HL-60 (cell line): ENCODE measurements around the gene ST7.
A peak's percentile ranks its signal among the peaks of the same experiment; 100 is the strongest.

Source experiments
- DNase-seq, 2 experiments: peaks; one replicate each; pipeline ENCODE4 v3.0.0-alpha.2; 2010 to 2020; ENCODE audit warnings: low read depth in 1 of 2, low spot score in 1 of 2
- H3K27ac ChIP-seq: fragments of 250-450 bp; sonication (Bioruptor Pico); replicated peaks from 2 replicates; pipeline ENCODE4 v1.5.1; 2020; ENCODE audit warnings: mild to moderate bottlenecking, moderate library complexity
- H3K27me3 ChIP-seq: fragments of 250-450 bp; sonication (Bioruptor Pico); 2 replicates; pipeline ENCODE4 v1.5.1; 2021; ENCODE audit warnings: mild to moderate bottlenecking, moderate library complexity; ENCODE audit not compliant: insufficient read depth, poor library complexity, severe bottlenecking
- H3K4me3 ChIP-seq: replicated peaks from 2 replicates; pipeline ENCODE4 v1.5.1; 2011; ENCODE audit warnings: mild to moderate bottlenecking, control low read depth, low read length; ENCODE audit not compliant: insufficient read depth
- CTCF ChIP-seq: IDR thresholded peaks from one replicate; pipeline ENCODE4 v1.5.1; 2011; ENCODE audit warnings: low read length, control low read depth, inconsistent platforms; ENCODE audit not compliant: insufficient read depth
- GABPA ChIP-seq: IDR thresholded peaks from 2 replicates; pipeline ENCODE4 v1.6.1; 2012; ENCODE audit warnings: low read depth
- POLR2AphosphoS5 ChIP-seq: IDR thresholded peaks from 2 replicates; pipeline ENCODE4 v1.6.1; 2012; ENCODE audit warnings: low read depth
- REST ChIP-seq: IDR thresholded peaks from 2 replicates; pipeline ENCODE4 v1.6.1; 2012; ENCODE audit warnings: low read depth; ENCODE audit not compliant: insufficient replicate concordance
- SPI1 ChIP-seq: IDR thresholded peaks from 2 replicates; pipeline ENCODE4 v1.6.1; 2012; ENCODE audit warnings: low read depth, mild to moderate bottlenecking, borderline replicate concordance

Gene ST7

GRCh38 chr7:117014099-117014656 lies 60.9 kb downstream of the ST7 start:
- Histone ChIP-seq H3K27me3 (no peaks in the 10 kb centered on the region), H3K27ac (peak overlapping the region; percentile 61), H3K4me3 (no peak overlapping the region)
- TF ChIP-seq GABPA (no peak), REST (no peak), POLR2AphosphoS5 (no peak), SPI1 (no peak), CTCF (no peak)
- no peak for DNase-seq

DNA sequence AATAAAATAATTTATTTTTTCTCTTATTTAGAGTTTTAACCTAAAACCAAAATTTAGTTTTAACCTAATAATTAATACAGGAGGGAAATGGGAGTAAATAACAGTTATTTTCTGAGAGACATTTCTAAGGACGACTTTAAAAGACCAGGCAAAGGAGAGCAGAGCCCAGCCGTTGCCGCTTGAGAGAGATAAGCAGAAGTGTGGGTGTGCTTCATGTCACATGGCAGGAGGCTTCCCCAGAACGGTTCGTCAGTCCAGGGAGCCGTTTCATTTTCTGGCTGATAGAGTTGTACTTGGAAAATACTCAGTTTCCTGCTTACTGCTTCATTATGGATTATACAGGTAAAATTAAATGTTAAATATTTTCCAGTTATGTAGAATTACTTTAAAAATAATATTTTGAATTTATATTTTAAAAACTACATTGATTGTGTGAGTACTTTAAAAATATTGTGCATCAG lies 61.4 kb downstream of the ST7 start:
- Histone ChIP-seq H3K27ac (peak overlapping the region; percentile 61), H3K4me3 (no peak overlapping the region), H3K27me3 (no peaks in the 10 kb centered on the region)
- TF ChIP-seq CTCF (no peak), POLR2AphosphoS5 (0 out of 2 replicates have a peak, but pooled peaks have one; percentile 48), SPI1 (peak; percentile 77; the same call in 1 of the 2 replicates), GABPA (no peak)
- peak in 1 of 2 experiments; percentile 69 for DNase-seq

GRCh38 chr7:117015258-117016184 lies 62.2 kb downstream of the ST7 start:
- Histone ChIP-seq H3K4me3 (no peak overlapping the region), H3K27me3 (no peaks in the 10 kb centered on the region), H3K27ac (peak overlapping the region; percentile 61)
- no peak for TF ChIP-seq SPI1
- no peak for TF ChIP-seq GABPA
- no peak for DNase-seq

GRCh38 chr7:117017017-117017451 lies 63.7 kb downstream of the ST7 start:
- Histone ChIP-seq H3K27ac (no peak overlapping the region), H3K4me3 (no peak overlapping the region), H3K27me3 (no peaks in the 10 kb centered on the region)
- no peak for DNase-seq
- TF ChIP-seq GABPA, result no peak
- no peak for TF ChIP-seq CTCF
- no peak for TF ChIP-seq POLR2AphosphoS5
- TF ChIP-seq REST, result no peak
- no peak for TF ChIP-seq SPI1
